Osteocyte (in vitro differentiated cells): ENCODE data around the gene PACS1. TPM values are rescaled to one million over a fixed set of nuclear protein-coding genes. Genes with fewer than 3 reads are reported as not detected.

Experiments used
- DNase-seq: peaks from one replicate; pipeline ENCODE4 v3.0.0; 2021; ENCODE audit warnings: mixed read lengths; ENCODE audit not compliant: unreplicated experiment; ENCODE audit errors: extremely low spot score
- H3K27ac Mint-ChIP-seq: one replicate; pipeline ENCODE4 v1.8.0; 2021; ENCODE audit warnings: mild to moderate bottlenecking, mixed read lengths; ENCODE audit not compliant: unreplicated experiment
- H3K27me3 Mint-ChIP-seq: one replicate; pipeline ENCODE4 v1.8.0; 2021; ENCODE audit warnings: mixed read lengths; ENCODE audit not compliant: unreplicated experiment
- H3K36me3 Mint-ChIP-seq: one replicate; pipeline ENCODE4 v1.8.0; 2021; ENCODE audit warnings: mixed read lengths; ENCODE audit not compliant: unreplicated experiment
- H3K4me1 Mint-ChIP-seq: one replicate; pipeline ENCODE4 v1.8.0; 2021; ENCODE audit warnings: mixed read lengths; ENCODE audit not compliant: unreplicated experiment
- H3K4me3 Mint-ChIP-seq: one replicate; pipeline ENCODE4 v1.8.0; 2021; ENCODE audit warnings: mild to moderate bottlenecking, moderate library complexity, mixed read lengths; ENCODE audit not compliant: unreplicated experiment
- H3K9me3 Mint-ChIP-seq: one replicate; pipeline ENCODE4 v1.8.0; 2021; ENCODE audit warnings: mixed read lengths; ENCODE audit not compliant: unreplicated experiment
- total RNA-seq: library from RNA; stranded (reverse); gene quantifications from 2 replicates; pipeline ENCODE4 v1.2.1, GENCODE V29; 2021
- TF ChIP-seq, protein P1 (sequence below): fragments of 200-600 bp; sonication (generic); IDR thresholded peaks from 2 replicates; pipeline ENCODE4 v1.5.0; 2021; ENCODE audit warnings: antibody characterized with exemption, mild to moderate bottlenecking, moderate library complexity

The PACS1 gene
- total RNA-seq, 1 donor from 2014 or later, result 83.8 TPM

DNA sequence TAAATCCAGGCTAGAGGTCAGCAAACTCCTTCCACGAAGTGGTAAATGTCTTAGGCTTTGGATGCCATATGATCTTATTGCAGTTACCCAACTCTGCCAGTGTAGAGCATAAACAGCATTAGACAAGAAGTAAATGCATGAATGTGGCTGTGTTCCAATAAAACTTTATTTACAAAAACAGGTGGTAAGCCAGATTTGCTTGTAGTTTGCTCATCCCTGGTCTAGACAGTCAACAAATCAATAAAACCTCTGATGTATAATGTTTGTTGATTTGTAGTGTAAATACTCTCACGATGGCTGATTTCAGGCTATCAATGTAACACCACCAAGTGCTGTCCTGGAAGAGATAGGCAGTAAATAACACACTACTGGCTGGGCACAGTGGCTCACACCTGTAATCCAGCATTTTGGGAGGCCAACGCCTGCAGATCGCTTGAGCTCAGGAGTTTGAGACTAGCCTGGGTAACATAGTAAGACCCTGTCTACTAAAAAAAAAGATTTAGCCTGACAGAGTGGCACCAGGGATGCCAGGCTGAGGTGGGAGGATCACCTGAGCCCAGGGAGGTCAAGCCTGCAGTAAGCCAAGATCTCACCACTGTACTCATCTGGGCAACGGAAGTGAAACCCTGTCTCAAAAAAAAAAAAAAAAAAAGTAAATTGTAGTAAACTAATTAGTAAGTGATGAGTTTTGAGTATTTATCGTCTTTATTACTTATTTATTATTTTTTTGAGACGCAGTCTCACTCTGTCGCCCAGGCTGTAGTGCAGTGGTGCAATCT is 36.9 kb upstream of the PACS1 start:
- H3K4me1 Mint-ChIP-seq, result no peaks in the 10 kb centered on the region
- H3K27ac Mint-ChIP-seq, result no peak overlapping the region
- peaks cover 3% of the 10 kb centered on the region for H3K27me3 Mint-ChIP-seq
- H3K4me3 Mint-ChIP-seq, result no peak overlapping the region
- no peaks in the 10 kb centered on the region for H3K9me3 Mint-ChIP-seq
- no peaks in the 10 kb centered on the region for H3K36me3 Mint-ChIP-seq
- TF ChIP-seq, protein P1, sequence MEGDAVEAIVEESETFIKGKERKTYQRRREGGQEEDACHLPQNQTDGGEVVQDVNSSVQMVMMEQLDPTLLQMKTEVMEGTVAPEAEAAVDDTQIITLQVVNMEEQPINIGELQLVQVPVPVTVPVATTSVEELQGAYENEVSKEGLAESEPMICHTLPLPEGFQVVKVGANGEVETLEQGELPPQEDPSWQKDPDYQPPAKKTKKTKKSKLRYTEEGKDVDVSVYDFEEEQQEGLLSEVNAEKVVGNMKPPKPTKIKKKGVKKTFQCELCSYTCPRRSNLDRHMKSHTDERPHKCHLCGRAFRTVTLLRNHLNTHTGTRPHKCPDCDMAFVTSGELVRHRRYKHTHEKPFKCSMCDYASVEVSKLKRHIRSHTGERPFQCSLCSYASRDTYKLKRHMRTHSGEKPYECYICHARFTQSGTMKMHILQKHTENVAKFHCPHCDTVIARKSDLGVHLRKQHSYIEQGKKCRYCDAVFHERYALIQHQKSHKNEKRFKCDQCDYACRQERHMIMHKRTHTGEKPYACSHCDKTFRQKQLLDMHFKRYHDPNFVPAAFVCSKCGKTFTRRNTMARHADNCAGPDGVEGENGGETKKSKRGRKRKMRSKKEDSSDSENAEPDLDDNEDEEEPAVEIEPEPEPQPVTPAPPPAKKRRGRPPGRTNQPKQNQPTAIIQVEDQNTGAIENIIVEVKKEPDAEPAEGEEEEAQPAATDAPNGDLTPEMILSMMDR, result no peak
- no peak for DNase-seq

DNA sequence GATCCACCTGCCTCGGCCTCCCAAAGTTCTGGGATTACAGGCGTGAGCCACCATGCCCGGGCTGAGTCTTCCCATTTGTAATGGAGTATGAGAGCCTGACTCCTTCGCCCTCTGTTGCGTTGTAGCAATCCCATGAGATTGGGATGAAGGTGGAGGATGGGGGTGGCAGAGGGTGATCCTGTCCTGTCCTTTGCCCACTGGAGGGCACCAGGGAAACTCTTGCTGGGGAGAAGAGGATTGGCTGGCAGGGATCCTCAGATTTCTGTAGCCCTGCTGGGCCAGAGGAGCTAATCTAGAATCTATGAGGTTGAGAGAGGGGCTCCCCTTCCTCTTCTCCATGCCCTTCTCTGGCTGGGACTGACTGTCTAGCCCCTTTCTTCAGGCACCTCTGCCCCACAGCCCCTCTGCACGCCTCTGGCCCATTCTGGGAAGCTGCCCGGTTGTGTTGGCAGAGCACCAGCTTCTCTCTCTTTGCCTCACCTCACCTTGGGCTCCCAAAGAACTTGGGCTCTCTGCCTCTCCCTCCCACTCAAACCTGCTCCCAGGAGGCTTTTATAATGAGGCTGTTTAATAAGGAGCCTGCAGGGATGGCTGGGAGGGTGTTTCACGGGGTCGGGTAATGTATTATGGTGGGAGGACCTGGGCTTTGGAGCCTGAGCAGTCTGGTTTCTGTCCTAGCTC is 34.3 kb upstream of the PACS1 start:
- TF ChIP-seq, protein P1, result no peak
- Mint-ChIP-seq H3K36me3 (no peaks in the 10 kb centered on the region), H3K27me3 (peaks cover 3% of the 10 kb centered on the region), H3K27ac (no peak overlapping the region), H3K9me3 (no peaks in the 10 kb centered on the region), H3K4me3 (no peak overlapping the region), H3K4me1 (no peaks in the 10 kb centered on the region)
- DNase-seq, result no peak

DNA sequence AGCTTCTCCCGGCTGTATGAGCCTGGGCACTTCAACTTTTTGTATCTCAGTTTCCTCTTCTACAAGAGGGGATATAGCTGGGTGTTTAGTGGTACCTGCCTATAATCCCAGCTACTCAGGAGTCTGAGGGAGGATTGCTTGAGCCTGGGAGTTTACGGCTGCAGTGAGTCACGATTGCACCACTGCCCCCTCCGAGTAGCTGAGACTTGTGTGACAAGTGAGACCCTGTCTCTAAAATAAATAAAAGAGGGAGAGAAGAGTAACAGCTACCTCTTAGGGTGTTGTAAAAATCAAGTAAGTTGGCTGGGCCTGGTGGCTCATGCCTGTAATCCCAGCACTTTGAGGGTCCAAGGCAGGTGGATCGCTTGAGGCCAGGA is 33.8 kb upstream of the PACS1 start:
- no peak overlapping the region for H3K4me3 Mint-ChIP-seq
- TF ChIP-seq, protein P1, result no peak
- H3K4me1 Mint-ChIP-seq, result no peaks in the 10 kb centered on the region
- no peak for DNase-seq
- peaks cover 3% of the 10 kb centered on the region for H3K27me3 Mint-ChIP-seq
- H3K36me3 Mint-ChIP-seq, result no peaks in the 10 kb centered on the region
- H3K27ac Mint-ChIP-seq, result no peak overlapping the region
- H3K9me3 Mint-ChIP-seq, result no peaks in the 10 kb centered on the region

DNA sequence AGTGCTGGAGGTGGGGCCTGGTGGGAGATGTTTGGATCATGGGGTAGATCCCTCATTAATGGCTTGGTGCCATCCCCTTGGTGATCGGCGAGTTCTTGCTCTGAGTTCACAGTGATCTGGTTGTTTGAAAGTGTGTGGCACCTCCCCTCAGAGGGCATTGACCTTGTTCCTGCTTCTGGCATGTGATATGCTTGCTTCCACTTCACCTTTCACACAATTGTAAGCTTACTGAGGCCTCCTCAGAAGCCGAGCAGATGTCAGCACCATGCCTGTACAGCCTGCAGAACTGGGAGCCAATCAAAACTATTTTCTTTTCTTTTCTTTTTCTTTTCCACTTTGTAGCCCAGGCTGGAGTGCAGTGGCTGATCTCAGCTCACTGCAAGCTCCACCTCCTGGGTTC is 32.7 kb upstream of the PACS1 start:
- Mint-ChIP-seq H3K27ac (no peak overlapping the region), H3K36me3 (no peaks in the 10 kb centered on the region), H3K4me3 (no peak overlapping the region), H3K4me1 (no peaks in the 10 kb centered on the region), H3K9me3 (no peaks in the 10 kb centered on the region), H3K27me3 (peaks cover 3% of the 10 kb centered on the region)
- no peak for DNase-seq
- TF ChIP-seq, protein P1, result no peak

DNA sequence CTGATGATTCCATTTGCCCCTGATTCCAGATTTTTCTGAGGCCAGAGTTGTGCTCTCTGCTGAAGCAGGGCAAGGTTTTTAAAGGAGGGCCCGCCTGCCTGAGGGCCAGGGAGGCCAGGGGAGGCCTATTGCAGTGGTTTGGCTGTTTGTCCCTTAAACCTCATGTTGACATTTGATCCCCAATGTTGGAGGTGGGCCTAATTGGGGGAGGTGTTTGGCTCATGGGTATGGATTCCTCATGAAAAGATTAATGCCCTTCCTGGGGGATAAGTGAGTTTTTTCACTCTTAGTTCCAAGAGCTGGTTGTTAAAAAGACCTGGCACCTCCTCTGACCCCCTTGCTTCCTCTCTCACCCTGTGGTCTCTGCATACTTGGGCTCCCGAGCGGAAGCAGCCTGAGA is 30.3 kb upstream of the PACS1 start:
- Mint-ChIP-seq H3K4me1 (no peaks in the 10 kb centered on the region), H3K27ac (no peak overlapping the region), H3K27me3 (peaks cover 2% of the 10 kb centered on the region), H3K36me3 (no peaks in the 10 kb centered on the region), H3K9me3 (no peaks in the 10 kb centered on the region), H3K4me3 (no peak overlapping the region)
- TF ChIP-seq, protein P1, result no peak
- DNase-seq, result no peak
